Heart left ventricle (tissue), 13 donors: ENCODE results near the gene ADGRB2.

Experiments used
- CTCF ChIP-seq, 12 donors: fragments of 200-600 bp; sonication (generic) in 4 of 12; IDR thresholded peaks; one replicate each; pipeline versions ENCODE4 v1.5.0 to v1.8.0; 2018 to 2022; ENCODE audit warnings: antibody characterized with exemption in 12 of 12, mild to moderate bottlenecking in 5 of 12
- POLR2A ChIP-seq, 2 donors: fragments of 450-650 bp; IDR thresholded peaks; one replicate each; pipeline ENCODE4 v1.6.1; 2017; ENCODE audit warnings: antibody characterized with exemption in 2 of 2, mild to moderate bottlenecking in 2 of 2, moderate library complexity in 2 of 2
- donor health status: ischemic (EF 13 %, LVEDD 7.1; RV severe dilation, severe dysfunction).
- donor health status: DM: no; HTN: yes; CAD: no.
- donor health status: DM: no; HTN: no; CAD: no.
- donor health status: ischemic (EF 25% LVEDD 6.9; RV normal size, moderate dysfunction).
- donor health status: ischemic (EF 25% LVEDD 5.7; RV mildly dilated, moderate dysfunction).
- donor health status: ischemic (EF 35%, LVEDD 5.7; RV mildly dilated, moderate dysfunction).
- donor health status: nonischemic (EF 11% LVEDD 7.7; RV severe dilation, severe dysfunction).
- donor health status: DM: yes; HTN: yes; CAD: no.
- donor health status: PGD.
- donor health status: ischemic (EF 29% LVEDD 5.4; RV normal size, mild dysfunction).
- donor health status: nonischemic (EF 23%, LVEDD 6.1; RV moderate dilation, normal function).

GRCh38 chr1:31727849-31728248, 36.3 kb downstream of the ADGRB2 start:
- TF ChIP-seq CTCF (IDR thresholded peaks at IDR 0.05), result no peak
- TF ChIP-seq POLR2A (IDR thresholded peaks at IDR 0.05), result no peak
